Brain microvascular endothelial cell (primary cell): ENCODE data around the gene SAE1.

Source experiments
- DNase-seq: peaks from one replicate; pipeline ENCODE4 v3.0.0-alpha.2; 2020
- H3K27ac ChIP-seq: fragments of 250-450 bp; sonication (Bioruptor Pico); 2 replicates; pipeline ENCODE4 v1.5.1; 2020; ENCODE audit warnings: mild to moderate bottlenecking, moderate library complexity
- H3K27me3 ChIP-seq: fragments of 250-450 bp; sonication (Bioruptor Pico); replicated peaks from 2 replicates; pipeline ENCODE4 v1.5.1; 2020; ENCODE audit warnings: mild to moderate bottlenecking
- H3K36me3 ChIP-seq: fragments of 250-450 bp; sonication (Bioruptor Pico); replicated peaks from 2 replicates; pipeline ENCODE4 v1.5.1; 2020; ENCODE audit warnings: mild to moderate bottlenecking
- H3K4me3 ChIP-seq: 2 replicates; pipeline ENCODE4 v1.5.1; 2011; ENCODE audit warnings: low read depth, mild to moderate bottlenecking, control low read depth, low read length, moderate library complexity
- in situ Hi-C: cut with HindIII; loops from 2 replicates; pipeline ENCODE4 v1.10.0; 2017; ENCODE audit warnings: low sequenced_read_pairs, low pct_ligation_motif_present
- TF ChIP-seq, protein P1 (sequence below): IDR thresholded peaks from 2 replicates; pipeline ENCODE4 v1.5.1; 2011; ENCODE audit warnings: low read depth, mild to moderate bottlenecking, moderate library complexity, low read length, control low read depth, inconsistent platforms; ENCODE audit errors: missing control alignments

Gene SAE1

GRCh38 chr19:47130589-47131227 lies at the start of gene SAE1:
SAE1 (plus strand) TSS chr19:47130835; CDS start chr19:47130931, 96 bp downstream.
- no peaks in the 10 kb centered on the region for H3K27me3 ChIP-seq
- TF ChIP-seq, protein P1, sequence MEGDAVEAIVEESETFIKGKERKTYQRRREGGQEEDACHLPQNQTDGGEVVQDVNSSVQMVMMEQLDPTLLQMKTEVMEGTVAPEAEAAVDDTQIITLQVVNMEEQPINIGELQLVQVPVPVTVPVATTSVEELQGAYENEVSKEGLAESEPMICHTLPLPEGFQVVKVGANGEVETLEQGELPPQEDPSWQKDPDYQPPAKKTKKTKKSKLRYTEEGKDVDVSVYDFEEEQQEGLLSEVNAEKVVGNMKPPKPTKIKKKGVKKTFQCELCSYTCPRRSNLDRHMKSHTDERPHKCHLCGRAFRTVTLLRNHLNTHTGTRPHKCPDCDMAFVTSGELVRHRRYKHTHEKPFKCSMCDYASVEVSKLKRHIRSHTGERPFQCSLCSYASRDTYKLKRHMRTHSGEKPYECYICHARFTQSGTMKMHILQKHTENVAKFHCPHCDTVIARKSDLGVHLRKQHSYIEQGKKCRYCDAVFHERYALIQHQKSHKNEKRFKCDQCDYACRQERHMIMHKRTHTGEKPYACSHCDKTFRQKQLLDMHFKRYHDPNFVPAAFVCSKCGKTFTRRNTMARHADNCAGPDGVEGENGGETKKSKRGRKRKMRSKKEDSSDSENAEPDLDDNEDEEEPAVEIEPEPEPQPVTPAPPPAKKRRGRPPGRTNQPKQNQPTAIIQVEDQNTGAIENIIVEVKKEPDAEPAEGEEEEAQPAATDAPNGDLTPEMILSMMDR = peak; percentile 45
- in situ Hi-C loops = no loop called here
- DNase-seq = peak; percentile 97
- H3K4me3 ChIP-seq = peak within 1 kb of the TSS; percentile 90
- H3K36me3 ChIP-seq = no peaks in the 10 kb centered on the region
- H3K27ac ChIP-seq = peak within 1 kb of the TSS; percentile 77

GRCh38 chr19:47081095-47081494 lies 49.5 kb upstream of the SAE1 start:
- DNase-seq = no peak
- in situ Hi-C loops = no loop called here
- no peaks in the 10 kb centered on the region for H3K27me3 ChIP-seq
- TF ChIP-seq, protein P1 = no peak
- H3K4me3 ChIP-seq = no peak overlapping the region
- peaks cover 66% of the 10 kb centered on the region for H3K36me3 ChIP-seq
- H3K27ac ChIP-seq = no peak overlapping the region

DNA sequence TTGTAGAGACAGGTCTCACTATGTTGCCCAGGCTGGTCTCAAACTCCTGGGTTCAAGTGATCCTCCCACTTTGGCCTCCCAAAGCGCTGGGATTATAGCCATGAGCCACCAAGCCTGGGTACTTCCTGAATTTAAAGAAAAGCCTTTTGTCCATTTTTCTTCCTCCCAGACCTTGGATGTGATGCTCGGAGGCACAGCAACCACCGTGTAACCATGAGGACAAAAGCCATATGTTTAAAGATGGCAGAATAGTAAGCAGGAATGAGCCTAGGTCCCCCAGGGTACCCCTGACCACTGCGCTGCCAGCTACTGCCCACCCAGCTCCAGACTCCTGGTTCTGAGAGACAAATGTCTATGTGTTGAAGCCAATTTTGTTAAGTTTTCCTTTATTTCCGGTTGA lies 48.1 kb upstream of the SAE1 start:
- Histone ChIP-seq H3K27me3 (no peaks in the 10 kb centered on the region), H3K4me3 (no peak overlapping the region), H3K27ac (no peak overlapping the region), H3K36me3 (peaks cover 66% of the 10 kb centered on the region)
- TF ChIP-seq, protein P1 = no peak
- no peak for DNase-seq
- in situ Hi-C loops = no loop called here

DNA sequence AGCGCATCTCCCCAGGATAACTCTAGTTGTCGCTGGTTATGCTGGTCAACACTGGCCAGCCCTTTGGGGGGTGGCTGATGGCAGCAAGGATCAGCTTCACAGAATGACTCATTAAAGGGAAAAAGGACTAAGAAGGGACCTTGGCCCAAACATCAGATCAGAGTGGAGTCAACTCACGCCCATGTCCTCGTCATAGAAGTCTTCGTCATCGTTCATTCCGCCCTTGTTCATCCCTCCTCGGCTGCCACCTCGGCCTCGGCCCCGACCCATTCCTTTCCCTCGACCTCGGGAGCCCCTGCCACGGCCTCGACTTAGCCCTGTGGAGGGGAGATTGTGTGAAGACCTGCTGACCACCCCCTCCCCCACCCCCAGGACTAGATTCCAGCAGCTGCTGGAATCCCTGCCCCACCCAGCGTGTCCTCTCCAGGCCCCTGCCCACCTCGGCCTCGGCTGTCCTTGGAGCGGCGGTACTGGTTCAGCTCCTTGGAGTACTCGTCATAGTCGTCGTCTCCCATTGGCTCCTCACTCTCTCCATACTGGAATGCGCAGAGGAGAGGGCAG lies 45.7 kb upstream of the SAE1 start:
- DNase-seq = no peak
- Histone ChIP-seq H3K36me3 (peaks cover 79% of the 10 kb centered on the region), H3K27me3 (no peaks in the 10 kb centered on the region), H3K4me3 (no peak overlapping the region), H3K27ac (no peak overlapping the region)
- TF ChIP-seq, protein P1 = no peak
- in situ Hi-C loops = no loop called here

DNA sequence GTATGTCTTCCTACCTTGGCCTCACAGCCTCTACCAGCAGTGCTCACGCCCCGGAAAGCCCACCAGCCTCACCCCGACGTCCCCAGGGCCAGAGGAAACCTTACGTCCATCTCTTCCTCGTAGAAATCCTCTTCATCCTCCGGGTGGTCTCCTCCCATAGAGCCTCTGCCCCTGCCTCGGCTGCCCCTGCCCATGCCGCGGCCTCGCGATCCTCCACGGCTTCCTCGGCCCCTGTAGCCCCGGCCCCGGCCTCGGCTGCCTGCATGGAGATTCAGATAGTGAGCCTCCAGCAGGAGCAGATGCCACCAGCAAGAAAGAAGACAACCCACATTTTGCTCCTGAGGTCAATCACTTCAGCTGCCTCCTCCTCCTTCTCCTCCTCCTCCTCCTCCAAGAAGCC lies 44.4 kb upstream of the SAE1 start:
- Histone ChIP-seq H3K36me3 (peaks cover 74% of the 10 kb centered on the region), H3K4me3 (no peak overlapping the region), H3K27ac (no peak overlapping the region), H3K27me3 (no peaks in the 10 kb centered on the region)
- TF ChIP-seq, protein P1 = no peak
- in situ Hi-C loops = no loop called here
- DNase-seq = no peak

DNA sequence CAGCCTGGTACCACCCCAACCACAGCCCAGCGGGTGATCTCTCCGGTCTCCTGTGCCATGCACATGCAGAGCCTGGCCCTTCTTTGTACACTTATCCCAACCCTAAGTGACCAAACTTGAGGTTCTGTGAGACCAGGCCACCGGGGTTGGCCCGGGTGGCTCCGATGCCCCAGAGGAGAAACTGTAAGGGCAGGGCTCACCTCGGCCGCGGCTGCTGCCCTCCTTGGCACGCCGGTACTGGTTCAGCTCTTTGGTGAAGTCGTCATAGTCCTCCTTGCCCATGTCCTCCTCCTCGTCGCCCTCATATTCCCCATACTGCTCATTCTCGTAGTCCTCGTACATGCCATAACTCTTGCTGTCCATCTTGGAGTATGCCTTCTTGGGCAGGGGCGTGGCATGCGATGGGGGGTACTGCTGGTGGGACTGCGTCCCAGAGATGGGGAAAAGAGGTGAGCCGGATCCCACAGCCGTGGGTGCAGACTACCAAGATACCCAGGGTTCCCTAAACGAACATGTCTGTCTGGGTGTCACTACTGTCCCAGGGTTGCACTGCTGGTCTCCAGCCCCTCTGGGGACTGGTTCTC lies 40.8 kb upstream of the SAE1 start:
- TF ChIP-seq, protein P1 = no peak
- H3K27me3 ChIP-seq = no peaks in the 10 kb centered on the region
- DNase-seq = no peak
- no peak overlapping the region for H3K4me3 ChIP-seq
- peaks cover 56% of the 10 kb centered on the region for H3K36me3 ChIP-seq
- in situ Hi-C loops = no loop called here
- no peak overlapping the region for H3K27ac ChIP-seq
